Stimulated activated CD8-positive, alpha-beta memory T cell treated with anti-CD3 and anti-CD28 coated beads, Interleukin-4, amount 100 ng/mL, for 4 hours (primary cell): ENCODE results near the gene IFNGR2.
"Not testable (repeated sequence)": the region's sequence is repeated elsewhere in the genome, so short reads cannot be mapped to it uniquely, and the experiment has no call there.

Source experiments
- DNase-seq, 2 donors: peaks; one replicate each; pipeline ENCODE4 v3.0.0-alpha.2; 2020; ENCODE audit warnings: low read depth in 2 of 2, low spot score in 1 of 2

The IFNGR2 gene

DNA sequence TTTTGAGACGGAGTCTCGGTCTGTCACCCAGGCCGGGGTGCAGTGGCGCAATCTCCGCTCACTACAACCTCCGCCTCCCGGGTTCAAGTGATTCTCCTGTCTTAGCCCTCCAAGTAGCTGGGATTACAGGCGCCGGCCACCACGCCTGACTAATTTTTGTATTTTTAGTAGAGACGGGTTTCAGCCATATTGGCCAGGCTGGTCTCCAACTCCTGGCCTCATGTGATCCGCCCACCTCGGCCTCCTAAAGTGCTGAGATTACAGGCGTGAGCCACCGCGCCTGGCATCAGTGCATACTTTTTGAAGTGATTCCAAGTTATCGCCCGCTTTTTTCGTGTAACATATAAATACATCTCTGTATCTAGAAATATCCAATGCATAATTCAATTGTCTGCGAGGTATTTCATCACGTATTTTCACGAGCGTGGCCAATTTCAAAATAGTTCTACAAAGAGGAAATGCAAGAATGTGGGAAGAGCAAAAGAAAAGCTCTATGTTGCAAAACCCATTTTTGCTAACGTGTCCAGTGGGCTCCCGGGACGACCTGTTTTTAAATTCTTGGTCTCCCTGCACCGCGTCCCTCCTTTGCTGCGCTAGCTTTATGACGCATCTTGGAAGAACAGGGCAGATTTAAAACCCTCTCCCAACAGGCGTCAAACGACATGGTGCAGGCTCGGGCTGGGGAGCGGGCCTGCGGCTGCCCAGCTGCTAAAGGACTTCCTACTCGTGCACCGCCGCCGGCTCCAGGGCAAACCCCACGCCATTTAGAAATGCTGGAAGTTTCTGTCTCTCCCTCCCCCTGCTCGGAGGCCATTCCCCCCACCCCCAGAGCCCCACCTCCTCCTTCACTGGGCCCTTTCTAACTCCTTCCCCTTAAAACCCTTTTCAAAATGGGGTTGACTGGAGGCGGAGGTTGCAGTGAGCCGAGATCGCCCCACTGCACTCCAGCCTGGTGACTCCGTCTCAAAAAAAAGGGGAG lies 923 bp upstream of the IFNGR2 start:
- DNase-seq: no peak

DNA sequence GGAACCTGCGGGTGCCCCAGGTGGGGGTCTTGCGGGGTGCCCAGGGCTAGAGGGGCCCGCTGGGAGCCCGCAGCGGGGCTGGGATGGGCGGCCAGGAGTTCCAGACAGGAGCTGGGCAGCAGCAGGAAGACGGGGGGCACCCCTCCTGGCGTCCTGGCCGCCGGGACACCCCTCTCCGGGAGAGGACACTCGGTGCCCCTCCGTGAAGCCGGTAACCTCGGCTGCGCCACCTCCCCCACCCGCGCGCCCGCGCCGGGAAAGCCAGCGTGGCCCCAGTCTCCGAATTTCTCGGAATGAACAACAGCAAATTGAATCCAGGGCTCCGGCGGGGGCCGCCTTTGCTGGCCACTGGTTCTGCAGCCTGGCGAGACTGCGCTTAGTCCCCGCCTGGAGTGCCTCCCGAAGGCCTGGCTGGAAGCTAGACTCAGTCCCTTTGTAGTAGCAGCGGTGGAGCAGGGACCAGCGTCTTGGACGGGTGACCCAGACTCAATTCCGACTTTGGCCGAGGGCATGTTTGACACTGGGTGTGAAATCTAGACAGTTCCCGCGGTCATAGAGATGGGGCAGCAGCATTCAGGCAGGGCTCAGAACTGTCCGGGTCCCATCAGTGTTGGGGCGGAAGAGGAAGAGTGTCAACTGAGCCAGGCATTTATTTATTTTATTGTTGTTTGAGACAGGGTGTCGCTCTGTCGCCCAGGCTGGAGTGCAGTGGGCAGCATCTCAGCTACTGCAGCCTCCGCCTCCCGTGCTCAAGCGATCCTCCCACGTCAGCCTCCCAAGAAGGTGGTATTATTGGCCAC lies 773 bp downstream of the IFNGR2 start:
- DNase-seq: no peak

DNA sequence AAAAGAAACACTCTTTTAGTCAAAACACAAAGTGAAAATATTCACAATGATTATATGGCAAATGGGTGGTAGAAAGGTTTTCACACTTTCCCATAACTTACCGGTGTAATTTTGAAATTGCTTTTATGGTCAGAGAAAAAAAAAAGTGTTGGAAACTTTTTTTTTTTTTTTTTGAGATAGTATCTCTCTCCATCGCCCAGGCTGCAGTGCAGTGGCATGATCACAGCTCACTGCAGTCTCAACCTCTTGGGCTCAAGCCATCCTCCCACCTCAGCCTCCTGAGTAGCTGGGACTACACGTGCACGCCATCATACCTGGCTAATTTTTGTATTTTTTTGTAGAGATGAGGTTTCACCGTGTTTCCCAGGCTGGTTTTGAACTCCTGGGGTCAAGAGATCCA lies 3.3 kb downstream of the IFNGR2 start:
- DNase-seq: no peak

DNA sequence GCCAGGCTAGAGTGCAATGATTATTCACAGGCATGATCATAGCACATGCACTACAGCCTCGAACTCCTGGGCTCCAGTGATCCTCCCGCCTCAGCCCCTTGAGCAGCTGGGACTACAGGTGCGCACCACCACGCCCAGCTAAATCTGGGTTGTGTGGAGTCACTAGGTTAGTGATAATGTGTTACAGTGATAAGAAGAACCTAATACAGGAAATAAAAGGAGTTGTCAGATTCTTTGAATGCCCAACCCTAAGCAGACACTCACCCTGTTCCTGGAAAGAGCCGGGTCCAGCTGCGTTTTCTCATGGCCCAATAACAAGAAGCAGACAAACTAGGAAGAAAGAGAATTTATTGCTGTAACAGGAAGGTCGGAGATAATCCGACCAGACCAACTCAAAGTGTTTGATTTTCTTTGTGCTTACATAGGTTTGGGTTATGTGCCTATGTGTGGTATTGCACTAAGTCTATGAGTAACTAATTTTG lies 8.8 kb downstream of the IFNGR2 start:
- no peak for DNase-seq

DNA sequence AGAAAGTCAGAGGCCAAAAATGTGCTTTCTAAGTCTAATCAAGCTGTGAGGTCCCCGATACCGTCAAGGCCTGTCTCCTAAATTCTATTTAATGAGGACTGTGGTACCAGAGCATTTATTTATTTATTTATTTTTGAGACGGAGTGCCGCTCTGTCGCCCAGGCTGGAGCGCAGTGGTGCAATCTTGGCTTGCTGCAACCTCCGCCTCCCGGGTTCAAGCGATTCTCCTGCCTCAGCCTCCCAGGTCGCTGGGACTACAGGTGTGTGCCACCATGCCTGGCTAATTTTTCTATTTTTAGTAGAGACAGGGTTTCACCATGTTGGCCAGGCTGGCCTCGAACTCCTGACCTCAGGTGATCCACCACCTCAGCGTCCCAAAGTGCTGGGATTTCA lies 9.2 kb downstream of the IFNGR2 start:
- not testable (repeated sequence) for DNase-seq

DNA sequence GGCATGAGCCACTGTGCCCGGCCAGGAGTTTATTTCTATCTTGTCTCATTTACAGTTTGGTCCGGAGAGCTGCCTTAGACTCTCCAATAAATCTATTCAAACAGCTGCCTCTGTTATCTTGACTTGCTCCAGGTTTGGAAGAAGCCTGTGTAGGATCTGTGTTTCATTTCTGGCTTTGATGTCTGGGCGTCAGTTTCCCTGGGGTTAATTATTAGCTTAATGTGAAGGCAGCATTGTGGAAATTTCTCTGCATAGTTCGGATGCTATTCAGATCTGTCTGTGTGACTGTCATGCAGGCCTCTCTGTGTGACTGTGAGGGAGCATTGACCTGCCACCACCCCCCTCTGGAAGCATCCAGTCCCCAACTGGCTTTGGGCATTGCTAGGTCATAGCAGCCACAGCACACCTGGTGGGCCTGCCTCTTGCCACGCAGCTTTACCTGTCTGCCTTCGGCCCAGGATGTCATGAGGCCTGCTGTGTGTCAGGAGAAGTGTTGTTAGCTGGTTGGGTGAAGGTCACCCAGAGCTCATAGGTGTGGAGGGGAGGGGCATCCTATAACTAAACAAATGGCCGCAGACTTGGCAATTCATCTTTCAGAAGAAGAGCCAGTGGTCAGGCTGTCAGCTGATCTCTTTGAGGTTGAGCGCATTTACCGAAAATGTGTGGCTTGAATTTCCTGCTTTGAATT lies 9.8 kb downstream of the IFNGR2 start:
- no peak for DNase-seq

DNA sequence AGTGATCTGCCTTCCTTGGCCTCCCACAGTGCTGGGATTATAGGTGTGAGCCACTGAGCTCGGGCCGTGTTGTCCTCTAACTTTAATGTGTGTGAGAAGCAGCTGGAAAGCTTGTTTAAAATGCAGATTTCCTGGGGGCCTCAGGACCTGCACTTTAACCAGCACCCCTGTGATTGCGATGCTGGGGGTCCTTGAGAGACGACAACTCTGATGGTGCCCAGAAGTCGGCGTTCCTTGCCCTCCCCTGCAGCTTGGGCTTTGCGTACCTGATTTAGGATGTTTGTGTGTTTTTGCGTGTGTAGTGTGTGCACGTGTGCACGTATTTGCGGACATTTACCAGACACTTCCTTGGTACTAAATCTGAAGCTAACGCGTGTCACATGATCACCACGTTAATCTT lies 10.9 kb downstream of the IFNGR2 start:
- DNase-seq: no peak

DNA sequence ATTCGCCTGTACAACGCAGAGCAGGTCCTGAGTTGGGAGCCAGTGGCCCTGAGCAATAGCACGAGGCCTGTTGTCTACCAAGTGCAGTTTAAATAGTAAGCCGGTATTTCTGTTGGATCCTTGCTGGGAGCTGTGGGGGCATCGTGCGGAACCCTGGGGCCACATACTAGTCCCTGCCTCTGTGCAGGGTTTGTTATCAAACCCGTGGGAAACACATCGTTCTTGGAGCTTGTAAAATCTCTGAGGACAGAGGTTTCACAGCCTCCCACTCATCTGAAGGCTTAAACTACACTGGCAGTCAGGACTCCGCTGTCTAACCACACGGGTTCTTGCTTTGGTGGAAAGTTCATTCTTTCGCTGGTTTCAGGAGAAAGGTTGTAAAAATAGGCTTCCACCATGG lies 11.7 kb downstream of the IFNGR2 start:
- no peak for DNase-seq

DNA sequence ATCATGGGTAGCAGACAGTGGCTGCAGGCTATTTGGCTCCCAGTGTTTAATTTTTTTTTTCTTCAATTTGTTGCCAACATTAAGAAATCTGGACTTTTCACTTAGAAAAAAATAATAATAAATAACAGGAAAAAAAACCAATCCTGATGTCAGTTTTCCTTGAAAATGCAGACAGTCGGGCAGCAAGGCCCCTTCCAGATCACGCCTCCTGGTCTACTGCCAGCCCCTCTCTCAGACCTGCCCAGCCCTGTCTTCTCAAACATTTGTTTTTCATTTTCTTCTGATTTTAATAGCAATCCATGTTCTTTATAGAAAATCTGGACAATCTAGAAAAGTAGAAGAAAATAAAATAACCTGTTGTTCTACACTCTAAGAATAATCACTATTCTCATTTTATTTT lies 15.5 kb downstream of the IFNGR2 start:
- no peak for DNase-seq

DNA sequence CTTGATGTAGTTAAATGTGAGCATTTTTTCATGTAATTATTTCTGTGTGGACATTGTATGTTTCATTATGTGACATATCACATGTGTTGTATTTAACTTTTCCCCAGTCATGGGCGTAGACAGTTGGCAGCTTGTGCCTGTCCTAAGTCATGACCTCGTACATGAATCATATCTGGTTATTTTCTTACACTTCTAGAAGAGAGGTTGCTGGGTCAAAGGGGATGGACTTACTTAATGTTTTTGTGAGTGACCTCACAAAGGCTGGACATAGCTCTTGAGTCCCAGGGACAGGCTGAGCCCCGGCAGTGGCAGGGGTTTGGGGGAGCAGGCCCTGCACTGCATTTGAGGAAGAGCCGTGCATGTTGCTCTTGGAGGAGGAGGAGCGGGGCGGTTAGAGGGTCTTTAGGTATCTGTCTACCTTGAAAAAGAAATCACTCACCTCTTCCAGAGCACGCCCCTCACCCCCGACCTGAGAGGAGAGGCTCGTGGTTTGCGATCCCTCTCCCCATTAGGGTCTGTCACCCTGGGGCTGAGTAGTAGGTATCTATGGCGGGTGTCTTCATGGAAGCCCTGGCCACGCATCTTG lies 16.4 kb downstream of the IFNGR2 start:
- no peak for DNase-seq

DNA sequence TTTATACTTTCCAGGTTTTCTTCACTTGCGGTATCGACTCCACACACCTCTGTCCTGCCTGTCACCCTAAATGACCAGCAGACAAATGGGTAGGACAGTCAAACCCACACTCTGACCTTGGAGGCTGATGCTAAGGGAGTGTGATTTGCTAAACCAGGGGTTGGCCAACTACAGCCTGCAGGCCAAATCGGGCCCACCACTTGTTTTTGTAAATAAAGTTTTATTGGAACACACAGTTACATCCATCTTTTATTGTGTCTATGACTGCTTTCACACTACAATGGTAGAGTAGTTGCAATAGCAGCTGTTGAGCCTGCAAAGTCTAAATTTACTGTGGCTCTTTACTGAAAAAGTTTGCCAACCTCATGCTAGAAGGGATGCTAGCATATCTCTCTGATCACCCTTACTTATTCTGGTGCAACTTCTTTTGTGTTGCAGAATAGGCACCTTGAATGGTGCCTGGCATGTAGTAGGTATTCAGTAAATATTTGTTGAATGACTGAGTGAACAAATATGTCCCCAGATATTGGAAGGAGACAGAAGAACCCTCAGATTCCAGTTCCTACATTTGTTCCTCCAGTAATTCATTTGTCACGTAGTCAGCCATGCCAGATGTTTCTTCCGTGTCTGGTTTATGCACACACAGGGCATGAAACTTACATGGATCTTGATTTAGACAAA lies 18.6 kb downstream of the IFNGR2 start:
- DNase-seq: no peak

DNA sequence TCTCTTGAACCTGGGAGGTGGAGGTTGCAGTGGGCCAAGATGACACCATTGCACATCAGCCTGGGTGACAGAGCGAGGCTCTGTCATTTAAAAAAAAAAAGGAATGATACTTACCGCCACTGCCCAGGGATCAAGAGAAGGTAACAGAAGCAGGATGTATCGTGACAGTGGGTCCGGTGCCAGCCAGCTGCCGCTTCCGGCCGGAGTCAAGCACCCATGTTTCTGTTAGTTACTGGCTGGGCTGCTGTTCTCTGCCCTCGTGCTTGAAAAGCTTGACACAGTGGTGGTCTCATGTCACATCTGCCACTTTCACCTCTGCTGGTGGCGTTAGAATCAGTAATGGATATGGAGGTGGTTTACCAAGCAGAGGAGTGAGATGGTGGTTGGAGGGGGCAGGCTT lies 21.0 kb downstream of the IFNGR2 start:
- no peak for DNase-seq

DNA sequence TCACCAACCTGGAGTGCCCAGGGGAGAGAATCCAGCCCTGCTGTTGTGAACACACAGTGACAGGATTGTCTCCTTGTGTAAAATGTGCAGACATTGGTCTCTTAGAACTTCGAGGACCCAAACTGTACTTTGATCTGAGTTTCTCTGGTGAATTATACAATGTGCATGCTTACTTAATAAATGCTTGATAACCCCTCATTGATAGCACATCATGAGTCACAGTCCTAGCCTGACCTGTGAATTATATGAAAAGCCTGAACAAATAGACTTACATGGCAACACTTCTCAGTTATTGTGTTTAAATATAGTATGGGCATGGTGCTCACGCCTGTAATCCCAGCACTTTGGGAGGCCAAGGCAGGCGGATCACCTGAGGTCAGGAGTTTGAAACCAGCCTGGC lies 22.6 kb downstream of the IFNGR2 start:
- DNase-seq: no peak

DNA sequence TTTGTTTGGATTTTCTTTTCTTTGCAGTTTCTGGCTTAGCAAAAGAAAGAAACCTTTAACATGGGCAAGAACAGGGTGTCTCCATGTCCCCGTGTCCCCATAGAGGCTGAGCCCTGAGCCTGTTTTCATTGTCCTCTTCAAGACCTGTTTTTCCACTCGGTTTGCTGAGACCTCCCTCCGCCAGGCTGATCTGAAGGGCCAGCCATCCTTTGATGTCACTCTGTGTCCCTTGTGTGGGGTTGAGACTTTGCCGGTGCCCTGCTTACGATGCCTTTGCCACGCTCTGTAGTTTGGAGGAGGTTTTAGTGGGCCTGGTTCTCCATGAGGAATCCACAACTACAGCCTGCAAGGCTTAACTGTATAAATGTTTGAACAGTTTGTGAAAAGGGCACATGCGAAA lies 23.8 kb downstream of the IFNGR2 start:
- no peak for DNase-seq

DNA sequence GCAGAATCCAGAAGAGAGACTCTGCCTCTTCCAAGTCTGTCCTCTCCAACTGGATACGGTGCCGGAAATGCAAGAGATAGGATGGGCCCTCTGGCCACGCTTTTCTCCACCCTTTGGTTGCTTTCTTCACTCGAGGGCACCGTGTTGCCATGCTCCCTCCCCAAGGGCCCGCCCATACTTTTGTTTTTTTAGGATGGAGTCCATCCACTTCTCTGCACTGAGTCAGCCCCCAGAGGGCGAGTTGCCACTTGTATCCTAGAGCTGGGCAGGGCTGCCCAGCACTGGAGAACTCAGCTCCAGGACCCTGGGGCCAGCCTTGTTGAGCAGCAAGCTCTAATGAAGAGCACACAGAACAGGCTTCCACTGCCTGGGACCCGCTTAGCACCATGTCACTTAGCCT lies 25.5 kb downstream of the IFNGR2 start:
- no peak for DNase-seq

DNA sequence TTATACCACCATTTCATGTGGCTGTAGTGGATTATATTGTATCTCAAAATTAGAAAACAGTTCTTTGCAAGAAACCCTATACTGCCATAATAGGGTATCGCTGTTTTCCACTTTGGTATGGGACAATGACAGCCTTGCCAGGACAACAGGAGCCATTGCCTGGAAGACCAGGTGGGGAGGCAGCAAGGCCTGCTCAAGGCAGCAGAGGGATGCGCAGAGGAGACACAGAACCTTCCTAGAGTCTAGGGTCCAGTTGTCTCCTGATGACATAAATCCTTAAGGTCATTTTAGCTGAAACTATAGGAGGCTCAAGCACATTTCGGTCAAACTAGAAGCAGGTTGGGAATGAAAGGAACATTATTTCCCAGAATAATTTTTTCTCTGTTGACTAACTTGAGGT lies 27.6 kb downstream of the IFNGR2 start:
- no peak for DNase-seq

DNA sequence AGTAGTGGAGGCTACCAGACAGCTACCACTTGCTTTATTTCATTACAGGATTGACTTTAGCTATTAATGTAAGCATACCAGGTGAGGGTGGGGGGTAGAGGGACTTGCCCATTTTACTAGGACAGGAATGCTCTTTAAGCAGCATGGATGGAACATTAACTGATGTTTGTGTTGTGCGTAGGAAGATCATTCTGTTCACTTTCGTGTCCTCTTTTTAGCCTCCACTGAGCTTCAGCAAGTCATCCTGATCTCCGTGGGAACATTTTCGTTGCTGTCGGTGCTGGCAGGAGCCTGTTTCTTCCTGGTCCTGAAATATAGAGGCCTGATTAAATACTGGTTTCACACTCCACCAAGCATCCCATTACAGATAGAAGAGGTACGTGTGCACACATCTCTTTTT lies 29.3 kb downstream of the IFNGR2 start:
- DNase-seq: no peak

DNA sequence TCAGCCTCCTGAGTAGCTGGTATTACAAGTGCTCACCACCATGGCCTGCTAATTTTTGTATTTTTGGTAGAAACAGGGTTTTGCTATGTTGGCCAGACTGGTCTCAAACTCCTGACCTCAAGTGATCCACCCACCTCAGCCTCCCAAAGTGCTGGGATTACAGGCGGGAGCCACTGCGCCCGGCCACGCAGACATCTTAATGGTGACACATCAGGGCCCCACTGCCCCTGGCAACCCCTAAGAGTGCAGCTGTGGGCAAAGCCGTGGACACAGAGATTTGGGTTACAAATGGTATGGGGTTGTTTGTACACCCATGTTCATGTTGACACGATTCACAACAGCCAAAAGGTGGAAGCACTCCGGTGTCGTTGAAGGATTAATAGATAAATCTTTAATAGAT lies 29.8 kb downstream of the IFNGR2 start:
- DNase-seq: no peak

DNA sequence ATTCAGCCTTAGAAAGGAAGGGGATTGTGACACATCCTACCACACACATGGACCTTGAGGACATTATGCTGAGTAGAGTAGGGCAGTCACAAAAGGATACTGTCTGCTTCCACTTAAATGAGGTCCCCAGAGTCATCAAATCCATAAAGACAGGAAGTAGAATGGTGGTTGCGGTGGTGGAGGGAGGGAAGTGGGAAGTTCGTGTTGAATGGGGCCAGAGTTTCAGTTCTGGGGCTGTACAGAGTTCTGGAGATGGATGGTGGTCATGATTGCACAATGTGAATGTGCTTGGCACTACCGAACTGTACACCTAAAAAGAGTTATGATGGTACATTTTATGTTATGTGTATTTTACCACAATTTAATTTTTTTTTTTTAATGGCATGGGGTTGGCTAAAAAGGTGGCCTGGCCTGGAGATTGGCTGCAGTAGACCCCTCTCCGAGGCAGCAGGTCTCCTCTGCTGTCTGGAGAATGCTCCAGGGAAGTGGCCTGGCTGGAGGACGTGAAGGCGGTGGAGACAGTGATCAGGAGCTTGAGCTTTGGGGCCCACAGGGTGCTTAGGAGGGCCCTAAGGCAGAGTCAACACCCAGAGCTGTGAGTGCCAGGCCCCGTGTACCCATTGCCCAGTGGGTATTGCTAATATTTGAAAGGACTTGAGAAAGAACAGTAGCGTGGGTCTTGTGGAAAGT lies 30.4 kb downstream of the IFNGR2 start:
- no peak for DNase-seq

DNA sequence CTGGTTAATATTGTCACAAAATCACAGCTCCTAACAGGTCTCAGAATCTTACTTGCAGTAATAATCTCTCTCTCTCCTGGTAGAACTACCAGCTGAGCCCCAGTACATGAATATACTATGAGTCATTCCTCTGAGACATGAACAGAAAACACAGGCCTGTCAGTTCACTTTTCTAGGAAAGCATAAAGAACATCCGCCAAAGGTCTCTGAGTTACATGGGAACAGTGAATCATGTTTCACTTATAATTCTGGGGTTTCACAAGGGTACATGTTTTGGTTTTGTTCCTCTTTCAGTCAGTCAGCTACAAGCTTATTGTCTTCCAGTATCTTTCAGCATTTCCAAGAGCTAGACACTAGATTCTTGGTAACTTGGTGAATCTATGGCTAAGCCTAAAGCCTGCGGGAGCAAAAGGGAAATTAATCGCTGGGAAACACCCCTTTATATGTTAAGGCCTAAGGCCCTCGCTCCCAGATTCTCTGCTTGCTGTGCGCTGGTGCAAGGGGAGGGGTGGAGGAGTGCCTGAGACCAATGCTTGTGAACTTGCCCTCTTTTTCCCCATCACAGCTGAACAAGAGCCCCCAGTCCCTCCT lies 31.7 kb downstream of the IFNGR2 start:
- no peak for DNase-seq
